HG02678 (cell line): ENCODE data around the gene HES7.
A peak's percentile ranks its signal among the peaks of the same experiment; 100 is the strongest.
"Not testable (repeated sequence)": the region's sequence is repeated elsewhere in the genome, so short reads cannot be mapped to it uniquely, and the experiment has no call there.

ENCODE experiments used
- ATAC-seq: cut with Tn5 transposase; IDR thresholded peaks from one replicate; pipeline ENCODE4 v1.9.1; 2021; ENCODE audit warnings: mild to moderate bottlenecking, moderate library complexity; ENCODE audit not compliant: unreplicated experiment

Gene HES7

GRCh38 chr17:8124350-8125153 lies 646 bp upstream of the HES7 start:
- ATAC-seq, result no peak

GRCh38 chr17:8122924-8123694 lies 797 bp downstream of the HES7 start:
- ATAC-seq, result no peak

- ATAC-seq, result no peak
Measured at GRCh38 chr17:8122422-8122923, 1.4 kb downstream of the HES7 start.

GRCh38 chr17:8121681-8122421 lies 2.1 kb downstream of the HES7 start:
- peak; percentile 27 for ATAC-seq

GRCh38 chr17:8121407-8121680 lies 2.6 kb downstream of the HES7 start:
- no peak for ATAC-seq

- ATAC-seq, result no peak
Measured at GRCh38 chr17:8120520-8121406, 3.1 kb downstream of the HES7 start.

- peak; percentile 32 for ATAC-seq
Measured at GRCh38 chr17:8119581-8120519, 4.1 kb downstream of the HES7 start.

- peak; percentile 48 for ATAC-seq
Measured at GRCh38 chr17:8118769-8119580, 4.9 kb downstream of the HES7 start.

- no peak for ATAC-seq
Measured at GRCh38 chr17:8117980-8118768, 5.7 kb downstream of the HES7 start, which contains the start of gene ALOXE3. Gene ALOXE3, minus strand, starts transcription at chr17:8118514. Its CDS starts 524 bp downstream, at chr17:8117990.

- ATAC-seq, result no peak
Measured at GRCh38 chr17:8117367-8117979, 6.4 kb downstream of the HES7 start.

GRCh38 chr17:8116776-8117175 lies 7.1 kb downstream of the HES7 start:
- ATAC-seq, result no peak

GRCh38 chr17:8110907-8111306 lies 13.0 kb downstream of the HES7 start:
- ATAC-seq, result no peak

- ATAC-seq, result no peak
Measured at GRCh38 chr17:8110456-8110804, 13.5 kb downstream of the HES7 start.

- no peak for ATAC-seq
Measured at GRCh38 chr17:8109661-8110455, 14.0 kb downstream of the HES7 start.

GRCh38 chr17:8108972-8109660 lies 14.8 kb downstream of the HES7 start:
- ATAC-seq, result no peak

- not testable (repeated sequence) for ATAC-seq
Measured at GRCh38 chr17:8106980-8107379, 16.9 kb downstream of the HES7 start.
